ENCODE results near the gene RPN2. TPM values are rescaled to one million over a fixed set of nuclear protein-coding genes. Genes with fewer than 3 reads are reported as not detected.

The RPN2 gene
- total and polyA plus RNA-seq, 9 of the 15 experiments (the other 6 are each of a cell fraction or from before 2014, with no cell fraction given): 168 to 548 (median 325) TPM

DNA sequence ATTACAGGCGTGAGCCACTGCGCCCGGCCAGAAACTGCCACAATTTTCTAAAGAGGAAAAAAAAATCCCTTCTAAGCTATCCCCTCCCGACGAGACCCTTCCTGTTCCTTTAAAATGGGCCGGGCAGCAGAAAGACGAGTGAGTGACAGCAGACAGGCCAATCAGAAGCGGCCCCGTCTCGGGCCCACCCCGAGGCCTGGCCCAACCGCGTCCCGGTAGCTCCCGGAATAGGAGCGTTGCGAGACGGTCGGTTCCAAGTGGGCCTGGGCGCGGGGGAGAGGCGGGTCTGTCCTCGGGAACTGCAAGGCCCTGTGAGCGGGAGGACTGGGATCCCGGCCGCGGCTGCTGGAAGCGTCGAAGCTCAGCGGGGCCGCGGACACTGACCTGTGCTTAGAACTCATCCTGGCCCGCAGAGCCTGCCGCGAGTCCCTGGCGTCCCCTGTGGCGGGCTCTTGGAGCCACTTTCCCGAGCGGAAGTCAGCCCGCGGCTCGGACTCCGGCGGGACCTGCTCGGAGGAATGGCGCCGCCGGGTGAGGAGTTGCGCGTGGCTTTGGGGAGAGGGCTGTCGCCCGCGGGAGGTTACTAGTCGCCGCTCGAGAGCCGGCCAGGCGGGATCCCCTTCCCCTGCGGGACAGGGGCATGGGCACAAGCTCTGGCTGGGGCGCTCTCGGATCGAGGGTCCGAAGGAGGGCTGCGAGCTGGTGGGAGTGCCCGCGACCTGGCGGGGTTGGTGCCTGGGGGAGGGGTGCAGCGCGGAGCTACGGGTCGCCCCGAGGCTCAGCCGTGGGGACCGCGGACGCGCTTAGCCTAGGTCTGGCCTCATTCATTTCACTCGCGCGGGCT lies at the start of gene RPN2, which contains the start of gene MROH8 (continued):
- peak; percentile 99 for TF ChIP-seq TOE1 (IDR thresholded peaks at IDR 0.05; ENCODE audit: borderline replicate concordance)
- no peak for TF ChIP-seq TOE1 (CRISPR knock-in tag; IDR thresholded peaks at IDR 0.05; ENCODE audit: borderline replicate concordance, low read depth)
- no peak for TF ChIP-seq DMBX1 (CRISPR knock-in tag; IDR thresholded peaks at IDR 0.05; ENCODE audit: borderline replicate concordance)
- no peak for TF ChIP-seq ZBTB8A (IDR thresholded peaks at IDR 0.05; ENCODE audit: partially characterized antibody)
- TF ChIP-seq, protein P1, sequence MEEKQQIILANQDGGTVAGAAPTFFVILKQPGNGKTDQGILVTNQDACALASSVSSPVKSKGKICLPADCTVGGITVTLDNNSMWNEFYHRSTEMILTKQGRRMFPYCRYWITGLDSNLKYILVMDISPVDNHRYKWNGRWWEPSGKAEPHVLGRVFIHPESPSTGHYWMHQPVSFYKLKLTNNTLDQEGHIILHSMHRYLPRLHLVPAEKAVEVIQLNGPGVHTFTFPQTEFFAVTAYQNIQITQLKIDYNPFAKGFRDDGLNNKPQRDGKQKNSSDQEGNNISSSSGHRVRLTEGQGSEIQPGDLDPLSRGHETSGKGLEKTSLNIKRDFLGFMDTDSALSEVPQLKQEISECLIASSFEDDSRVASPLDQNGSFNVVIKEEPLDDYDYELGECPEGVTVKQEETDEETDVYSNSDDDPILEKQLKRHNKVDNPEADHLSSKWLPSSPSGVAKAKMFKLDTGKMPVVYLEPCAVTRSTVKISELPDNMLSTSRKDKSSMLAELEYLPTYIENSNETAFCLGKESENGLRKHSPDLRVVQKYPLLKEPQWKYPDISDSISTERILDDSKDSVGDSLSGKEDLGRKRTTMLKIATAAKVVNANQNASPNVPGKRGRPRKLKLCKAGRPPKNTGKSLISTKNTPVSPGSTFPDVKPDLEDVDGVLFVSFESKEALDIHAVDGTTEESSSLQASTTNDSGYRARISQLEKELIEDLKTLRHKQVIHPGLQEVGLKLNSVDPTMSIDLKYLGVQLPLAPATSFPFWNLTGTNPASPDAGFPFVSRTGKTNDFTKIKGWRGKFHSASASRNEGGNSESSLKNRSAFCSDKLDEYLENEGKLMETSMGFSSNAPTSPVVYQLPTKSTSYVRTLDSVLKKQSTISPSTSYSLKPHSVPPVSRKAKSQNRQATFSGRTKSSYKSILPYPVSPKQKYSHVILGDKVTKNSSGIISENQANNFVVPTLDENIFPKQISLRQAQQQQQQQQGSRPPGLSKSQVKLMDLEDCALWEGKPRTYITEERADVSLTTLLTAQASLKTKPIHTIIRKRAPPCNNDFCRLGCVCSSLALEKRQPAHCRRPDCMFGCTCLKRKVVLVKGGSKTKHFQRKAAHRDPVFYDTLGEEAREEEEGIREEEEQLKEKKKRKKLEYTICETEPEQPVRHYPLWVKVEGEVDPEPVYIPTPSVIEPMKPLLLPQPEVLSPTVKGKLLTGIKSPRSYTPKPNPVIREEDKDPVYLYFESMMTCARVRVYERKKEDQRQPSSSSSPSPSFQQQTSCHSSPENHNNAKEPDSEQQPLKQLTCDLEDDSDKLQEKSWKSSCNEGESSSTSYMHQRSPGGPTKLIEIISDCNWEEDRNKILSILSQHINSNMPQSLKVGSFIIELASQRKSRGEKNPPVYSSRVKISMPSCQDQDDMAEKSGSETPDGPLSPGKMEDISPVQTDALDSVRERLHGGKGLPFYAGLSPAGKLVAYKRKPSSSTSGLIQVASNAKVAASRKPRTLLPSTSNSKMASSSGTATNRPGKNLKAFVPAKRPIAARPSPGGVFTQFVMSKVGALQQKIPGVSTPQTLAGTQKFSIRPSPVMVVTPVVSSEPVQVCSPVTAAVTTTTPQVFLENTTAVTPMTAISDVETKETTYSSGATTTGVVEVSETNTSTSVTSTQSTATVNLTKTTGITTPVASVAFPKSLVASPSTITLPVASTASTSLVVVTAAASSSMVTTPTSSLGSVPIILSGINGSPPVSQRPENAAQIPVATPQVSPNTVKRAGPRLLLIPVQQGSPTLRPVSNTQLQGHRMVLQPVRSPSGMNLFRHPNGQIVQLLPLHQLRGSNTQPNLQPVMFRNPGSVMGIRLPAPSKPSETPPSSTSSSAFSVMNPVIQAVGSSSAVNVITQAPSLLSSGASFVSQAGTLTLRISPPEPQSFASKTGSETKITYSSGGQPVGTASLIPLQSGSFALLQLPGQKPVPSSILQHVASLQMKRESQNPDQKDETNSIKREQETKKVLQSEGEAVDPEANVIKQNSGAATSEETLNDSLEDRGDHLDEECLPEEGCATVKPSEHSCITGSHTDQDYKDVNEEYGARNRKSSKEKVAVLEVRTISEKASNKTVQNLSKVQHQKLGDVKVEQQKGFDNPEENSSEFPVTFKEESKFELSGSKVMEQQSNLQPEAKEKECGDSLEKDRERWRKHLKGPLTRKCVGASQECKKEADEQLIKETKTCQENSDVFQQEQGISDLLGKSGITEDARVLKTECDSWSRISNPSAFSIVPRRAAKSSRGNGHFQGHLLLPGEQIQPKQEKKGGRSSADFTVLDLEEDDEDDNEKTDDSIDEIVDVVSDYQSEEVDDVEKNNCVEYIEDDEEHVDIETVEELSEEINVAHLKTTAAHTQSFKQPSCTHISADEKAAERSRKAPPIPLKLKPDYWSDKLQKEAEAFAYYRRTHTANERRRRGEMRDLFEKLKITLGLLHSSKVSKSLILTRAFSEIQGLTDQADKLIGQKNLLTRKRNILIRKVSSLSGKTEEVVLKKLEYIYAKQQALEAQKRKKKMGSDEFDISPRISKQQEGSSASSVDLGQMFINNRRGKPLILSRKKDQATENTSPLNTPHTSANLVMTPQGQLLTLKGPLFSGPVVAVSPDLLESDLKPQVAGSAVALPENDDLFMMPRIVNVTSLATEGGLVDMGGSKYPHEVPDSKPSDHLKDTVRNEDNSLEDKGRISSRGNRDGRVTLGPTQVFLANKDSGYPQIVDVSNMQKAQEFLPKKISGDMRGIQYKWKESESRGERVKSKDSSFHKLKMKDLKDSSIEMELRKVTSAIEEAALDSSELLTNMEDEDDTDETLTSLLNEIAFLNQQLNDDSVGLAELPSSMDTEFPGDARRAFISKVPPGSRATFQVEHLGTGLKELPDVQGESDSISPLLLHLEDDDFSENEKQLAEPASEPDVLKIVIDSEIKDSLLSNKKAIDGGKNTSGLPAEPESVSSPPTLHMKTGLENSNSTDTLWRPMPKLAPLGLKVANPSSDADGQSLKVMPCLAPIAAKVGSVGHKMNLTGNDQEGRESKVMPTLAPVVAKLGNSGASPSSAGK (IDR thresholded peaks at IDR 0.05): no peak
- TF ChIP-seq PHB2 (IDR thresholded peaks at IDR 0.05; ENCODE audit: low read depth): no peak
- no peak for TF ChIP-seq ZEB2 (IDR thresholded peaks at IDR 0.05)
- TF ChIP-seq NR1H2 (CRISPR knock-in tag; IDR thresholded peaks at IDR 0.05): no peak
- TF ChIP-seq C11orf30 (IDR thresholded peaks at IDR 0.05; ENCODE audit: low read depth): peak; percentile 60; the same call in 1 of the 2 replicates
- TF ChIP-seq TRIM24 (IDR thresholded peaks at IDR 0.05): peak in 1 of 2 experiments; percentile 31; a peak in 1 of 4 replicates
- no peak for TF ChIP-seq DACH1 (IDR thresholded peaks at IDR 0.05; ENCODE audit: partially characterized antibody)
- no peak for TF ChIP-seq RFX5 (IDR thresholded peaks at IDR 0.05; ENCODE audit: low read depth, low read length)
- TF ChIP-seq, protein P2, sequence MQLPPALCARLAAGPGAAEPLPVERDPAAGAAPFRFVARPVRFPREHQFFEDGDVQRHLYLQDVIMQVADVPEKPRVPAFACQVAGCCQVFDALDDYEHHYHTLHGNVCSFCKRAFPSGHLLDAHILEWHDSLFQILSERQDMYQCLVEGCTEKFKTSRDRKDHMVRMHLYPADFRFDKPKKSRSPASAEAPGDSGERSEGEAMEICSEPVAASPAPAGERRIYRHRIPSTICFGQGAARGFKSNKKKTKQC (CRISPR knock-in tag; IDR thresholded peaks at IDR 0.05): 0 out of 2 replicates have a peak, but pooled peaks have one; percentile 37
- TF ChIP-seq ZNF224 (CRISPR knock-in tag; IDR thresholded peaks at IDR 0.05): no peak
- no peak for TF ChIP-seq ARHGAP35 (IDR thresholded peaks at IDR 0.05; ENCODE audit: partially characterized antibody)
- no peak for TF ChIP-seq BDP1 (IDR thresholded peaks at IDR 0.05; ENCODE audit: insufficient read depth, insufficient read length)
- TF ChIP-seq HNRNPLL (IDR thresholded peaks at IDR 0.05; ENCODE audit: low read depth, low read length, poor library complexity, severe bottlenecking): peak; percentile 22
